Liver (tissue), 9 donors: ENCODE results near the gene YKT6. TPM values are rescaled to one million over a fixed set of nuclear protein-coding genes. Genes with fewer than 3 reads are reported as not detected.

Experiments used
- DNase-seq: peaks from one replicate; pipeline ENCODE4 v3.0.0-alpha.2; 2017; ENCODE audit warnings: low spot score
- H3K27ac ChIP-seq, 2 donors: one replicate each; pipeline ENCODE4 v1.7.0; 2013; ENCODE audit warnings: inconsistent platforms in 2 of 2, low read length in 2 of 2, control low read depth in 1 of 2, low read depth in 1 of 2, mild to moderate bottlenecking in 1 of 2
- H3K27me3 ChIP-seq, 4 donors: one replicate each; pipeline versions ENCODE4 v1.6.1 to v1.7.0; 2013; ENCODE audit warnings: low read length in 3 of 4, inconsistent platforms in 1 of 4, mild to moderate bottlenecking in 1 of 4, moderate library complexity in 1 of 4; ENCODE audit not compliant: control insufficient read depth in 4 of 4, insufficient read depth in 4 of 4
- H3K36me3 ChIP-seq, 4 donors: one replicate each; pipeline versions ENCODE4 v1.6.1 to v1.7.0; 2013; ENCODE audit warnings: low read length in 3 of 4, mild to moderate bottlenecking in 3 of 4, low read depth in 1 of 4, moderate library complexity in 1 of 4; ENCODE audit not compliant: control insufficient read depth in 4 of 4, insufficient read depth in 3 of 4
- H3K4me1 ChIP-seq, 4 donors: one replicate each; pipeline versions ENCODE4 v1.6.1 to v1.7.0; 2013; ENCODE audit warnings: low read length in 3 of 4, mild to moderate bottlenecking in 3 of 4, moderate library complexity in 1 of 4; ENCODE audit not compliant: control insufficient read depth in 4 of 4, insufficient read depth in 4 of 4
- H3K4me3 ChIP-seq, 3 donors: one replicate each; pipeline versions ENCODE4 v1.6.1 to v1.7.0; 2013; ENCODE audit warnings: low read length in 3 of 3, control low read depth in 1 of 3, low read depth in 1 of 3, mild to moderate bottlenecking in 1 of 3
- H3K9ac ChIP-seq, 2 donors: one replicate each; pipeline ENCODE4 v1.7.0; 2013; ENCODE audit warnings: low read length in 2 of 2, mild to moderate bottlenecking in 2 of 2, moderate library complexity in 2 of 2, control low read depth in 1 of 2, low read depth in 1 of 2
- H3K9me3 ChIP-seq, 4 donors: one replicate each; pipeline versions ENCODE4 v1.6.1 to v1.7.0; 2013; ENCODE audit warnings: low read length in 3 of 4; ENCODE audit not compliant: control insufficient read depth in 4 of 4
- ATF3 ChIP-seq: IDR thresholded peaks from 2 replicates; pipeline ENCODE4 v1.6.1; 2016; ENCODE audit warnings: antibody characterized with exemption
- CTCF ChIP-seq: fragments of 150-350 bp; IDR thresholded peaks from 2 replicates; pipeline ENCODE4 v1.5.1; 2017; ENCODE audit warnings: improper control_type of control experiment, low read depth, low read length; ENCODE audit not compliant: missing input control
- EGR1 ChIP-seq, 2 donors: IDR thresholded peaks; 2 replicates each; pipeline ENCODE4 v1.6.1; 2016 to 2018; ENCODE audit warnings: antibody characterized with exemption in 2 of 2, low read depth in 2 of 2
- FOXA1 ChIP-seq: IDR thresholded peaks from 2 replicates; pipeline ENCODE4 v1.6.1; 2016; ENCODE audit warnings: antibody characterized with exemption
- FOXA2 ChIP-seq: IDR thresholded peaks from 2 replicates; pipeline ENCODE4 v1.6.1; 2016; ENCODE audit warnings: antibody characterized with exemption
- GABPA ChIP-seq, 2 donors: IDR thresholded peaks in 1 of 2; conservative IDR thresholded peaks in 1 of 2; 2 replicates each; pipeline ENCODE4 v1.6.1; 2016; ENCODE audit warnings: antibody characterized with exemption in 2 of 2, mild to moderate bottlenecking in 1 of 2, moderate library complexity in 1 of 2
- HNF4A ChIP-seq, 2 donors: conservative IDR thresholded peaks; 2 replicates each; pipeline ENCODE4 v1.6.1; 2016; ENCODE audit warnings: antibody characterized with exemption in 2 of 2, mild to moderate bottlenecking in 2 of 2
- HNF4G ChIP-seq: IDR thresholded peaks from 2 replicates; pipeline ENCODE4 v1.6.1; 2016; ENCODE audit warnings: antibody characterized with exemption
- JUND ChIP-seq, 2 donors: IDR thresholded peaks; 2 replicates each; pipeline ENCODE4 v1.6.1; 2016; ENCODE audit warnings: antibody characterized with exemption in 2 of 2
- MAX ChIP-seq: IDR thresholded peaks from 2 replicates; pipeline ENCODE4 v1.6.1; 2016; ENCODE audit warnings: antibody characterized with exemption
- NR2F2 ChIP-seq: IDR thresholded peaks from 2 replicates; pipeline ENCODE4 v1.6.1; 2016; ENCODE audit warnings: antibody characterized with exemption
- RAD21 ChIP-seq, 2 donors: IDR thresholded peaks; 2 replicates each; pipeline ENCODE4 v1.6.1; 2016; ENCODE audit warnings: antibody characterized with exemption in 2 of 2, mild to moderate bottlenecking in 2 of 2
- REST ChIP-seq: IDR thresholded peaks from 2 replicates; pipeline ENCODE4 v1.6.1; 2016; ENCODE audit warnings: antibody characterized with exemption, mild to moderate bottlenecking
- RXRA ChIP-seq, 2 donors: IDR thresholded peaks; 2 replicates each; pipeline ENCODE4 v1.6.1; 2017 to 2018; ENCODE audit warnings: antibody characterized with exemption in 2 of 2, mild to moderate bottlenecking in 1 of 2
- SP1 ChIP-seq: IDR thresholded peaks from 2 replicates; pipeline ENCODE4 v1.6.1; 2018; ENCODE audit warnings: antibody characterized with exemption, mild to moderate bottlenecking
- TAF1 ChIP-seq: conservative IDR thresholded peaks from 2 replicates; pipeline ENCODE4 v1.6.1; 2016; ENCODE audit warnings: antibody characterized with exemption, mild to moderate bottlenecking
- YY1 ChIP-seq: IDR thresholded peaks from 2 replicates; pipeline ENCODE4 v1.6.1; 2016; ENCODE audit warnings: antibody characterized with exemption, mild to moderate bottlenecking
- ZBTB33 ChIP-seq: IDR thresholded peaks from 2 replicates; pipeline ENCODE4 v1.6.1; 2016; ENCODE audit warnings: antibody characterized with exemption
- WGBS: extraction: QIAGEN DNeasy Blood & Tissue Kit; methylation state at CpG from one replicate; pipeline ENCODE4 v1.1.7; 2013; 5-methylcytosine and 5-hydroxymethylcytosine counted together
- polyA plus RNA-seq, 2 donors: library from polyadenylated mRNA; stranded (reverse) in 1 of 2; unstranded in 1 of 2; fragments of 200-250 nt in 1 of 2; fragments of >200 nt in 1 of 2; fragmentation: Nextera tagmentation in 1 of 2; extraction: Ambion mirVana in 1 of 2; gene quantifications; one replicate each; pipeline versions ENCODE4 v1.2.1 to v1.2.3, GENCODE V29; 2013 to 2015
- total RNA-seq, 2 donors: library from RNA; depleted of rRNA; stranded (reverse); fragments of >200 nt; gene quantifications; one replicate each; pipeline ENCODE4 v1.2.3, GENCODE V29; 2014
- donor health status: healthy.
- donor health status: healthy.
- donor health status: healthy.
- donor health status: healthy.
- donor health status: healthy.

YKT6 gene
- total and polyA plus RNA-seq, 4 donors = 8.1 to 22.0 (median 21.0) TPM

- no peak for DNase-seq
- H3K4me1 ChIP-seq = no peaks in the 10 kb centered on the region
- no peak overlapping the region for H3K9ac ChIP-seq
- H3K36me3 ChIP-seq = no peaks in the 10 kb centered on the region
- TF ChIP-seq FOXA2 = no peak
- TF ChIP-seq ZBTB33 = no peak
- TF ChIP-seq ATF3 = no peak
- TF ChIP-seq TAF1 = no peak
- no peak for TF ChIP-seq EGR1 (IDR thresholded peaks at IDR 0.05; ENCODE audit: low read depth in 2 of 2)
- TF ChIP-seq JUND (IDR thresholded peaks at IDR 0.05) = no peak
- TF ChIP-seq HNF4G = no peak
- no peak for TF ChIP-seq YY1
- no peak for TF ChIP-seq GABPA (IDR thresholded peaks at IDR 0.05 in 1 of 2, conservative IDR thresholded peaks at IDR 0.05 in 1 of 2)
- TF ChIP-seq HNF4A (conservative IDR thresholded peaks at IDR 0.05) = no peak
- no peak for TF ChIP-seq CTCF
- TF ChIP-seq FOXA1 = no peak
- no peak for TF ChIP-seq RAD21 (IDR thresholded peaks at IDR 0.05)
- no peak for TF ChIP-seq REST
- TF ChIP-seq SP1 = no peak
- no peak for TF ChIP-seq NR2F2
- no peak for TF ChIP-seq MAX
- no peak for TF ChIP-seq RXRA (IDR thresholded peaks at IDR 0.05)
- H3K4me3 ChIP-seq = no peak overlapping the region
- H3K9me3 ChIP-seq = no peaks in the 10 kb centered on the region
- H3K27me3 ChIP-seq = no peaks in the 10 kb centered on the region
- 73% methylated on average over 7 of the region's 7 CpGs for WGBS
- H3K27ac ChIP-seq = no peak overlapping the region
These were observed 24.3 kb upstream of the YKT6 start for GRCh38 chr7:44176486-44176885.
